HepG2 (cell line): Measurements from ENCODE around the gene ITPRIP. TPM values are rescaled to one million over a fixed set of nuclear protein-coding genes. Genes with fewer than 3 reads are reported as not detected.

Source experiments
- ATF7 ChIP-seq, 2 experiments: fragments of 450-650 bp in 1 of 2; sonication (generic) in 1 of 2; formaldehyde crosslinking in 1 of 2; IDR thresholded peaks; 2 replicates each; pipeline versions ENCODE4 v1.4.0 to v1.6.1; 2016 to 2020; ENCODE audit warnings: antibody characterized with exemption in 1 of 2, mild to moderate bottlenecking in 1 of 2, missing genetic modification reagents in 1 of 2
- CSRNP2 ChIP-seq: sonication (generic); formaldehyde crosslinking; conservative IDR thresholded peaks from 2 replicates; pipeline ENCODE4 v1.8.0; 2022; ENCODE audit warnings: low read depth, missing genetic modification reagents
- E2F2 ChIP-seq: sonication (generic); formaldehyde crosslinking; IDR thresholded peaks from 2 replicates; pipeline ENCODE4 v1.4.0; 2020; ENCODE audit warnings: missing genetic modification reagents, borderline replicate concordance
- HOXA5 ChIP-seq: sonication (generic); formaldehyde crosslinking; IDR thresholded peaks from 2 replicates; pipeline ENCODE4 v1.4.0; 2020; ENCODE audit warnings: missing genetic modification reagents
- NCOA2 ChIP-seq: sonication (generic); formaldehyde crosslinking; IDR thresholded peaks from 2 replicates; pipeline ENCODE4 v1.8.0; 2022; ENCODE audit warnings: inconsistent platforms
- RFX1 ChIP-seq: fragments of 450-650 bp; IDR thresholded peaks from 2 replicates; pipeline ENCODE4 v1.6.1; 2017
- ZNF18 ChIP-seq: sonication (generic); formaldehyde crosslinking; IDR thresholded peaks from 2 replicates; pipeline ENCODE4 v1.8.0; 2022; ENCODE audit warnings: mild to moderate bottlenecking, missing genetic modification reagents; ENCODE audit not compliant: insufficient replicate concordance
- ZNF362 ChIP-seq: sonication (generic); formaldehyde crosslinking; IDR thresholded peaks from 2 replicates; pipeline ENCODE4 v1.4.0; 2020; ENCODE audit warnings: missing genetic modification reagents, mild to moderate bottlenecking, borderline replicate concordance
- ZNF570 ChIP-seq: sonication (generic); formaldehyde crosslinking; IDR thresholded peaks from 2 replicates; pipeline ENCODE4 v1.4.0; 2020; ENCODE audit warnings: mild to moderate bottlenecking, missing genetic modification reagents, borderline replicate concordance
- ZNF788 ChIP-seq: sonication (generic); formaldehyde crosslinking; IDR thresholded peaks from 2 replicates; pipeline ENCODE4 v1.5.0; 2020; ENCODE audit warnings: mild to moderate bottlenecking, missing genetic modification reagents, borderline replicate concordance
- polyA plus RNA-seq, 8 experiments: library from polyadenylated mRNA; depleted of rRNA in 3 of 8; stranded (reverse) in 7 of 8; unstranded in 1 of 8; fragments of >200 nt; fragmentation: Illumina TruSeq in 4 of 8; extraction: Trizol in 4 of 8; gene quantifications; 2 replicates each; pipeline versions ENCODE4 v1.2.1 to v1.2.3, GENCODE V29; 2011 to 2016; ENCODE audit warnings: low read depth in 4 of 8, missing spikeins in 1 of 8, mixed read lengths in 1 of 8; ENCODE audit not compliant: insufficient read depth in 1 of 8
- total RNA-seq, 5 experiments: library from RNA; depleted of rRNA; stranded (reverse); fragments of >200 nt; fragmentation: Illumina TruSeq; extraction: Trizol; gene quantifications; 2 replicates each; pipeline ENCODE4 v1.2.3, GENCODE V29; 2016; ENCODE audit warnings: low read depth in 1 of 5
- TF ChIP-seq, protein P1 (sequence below): sonication (generic); formaldehyde crosslinking; IDR thresholded peaks from 2 replicates; pipeline ENCODE4 v1.9.0; 2021; ENCODE audit warnings: missing genetic modification reagents, borderline replicate concordance
- TF ChIP-seq, protein P2 (sequence below): sonication (generic); formaldehyde crosslinking; IDR thresholded peaks from 2 replicates; pipeline ENCODE4 v1.9.0; 2021; ENCODE audit warnings: missing genetic modification reagents, mild to moderate bottlenecking, borderline replicate concordance

Gene ITPRIP
- total and polyA plus RNA-seq, 2 of the 13 experiments (the other 11 are each of a cell fraction or from before 2014, with no cell fraction given): 1.00 to 2.8 TPM

- TF ChIP-seq NCOA2 (CRISPR knock-in tag) (no peak), ZNF18 (CRISPR knock-in tag) (no peak), HOXA5 (peak; percentile 41; the same call in 1 of the 2 replicates), ZNF570 (CRISPR knock-in tag) (no peak), ATF7 (IDR thresholded peaks at IDR 0.05) (no peak), ATF7 (CRISPR knock-in tag; IDR thresholded peaks at IDR 0.05) (no peak), RFX1 (no peak), ZNF788 (CRISPR knock-in tag) (peak; percentile 34; the same call in 1 of the 2 replicates), E2F2 (CRISPR knock-in tag) (no peak), ZNF362 (no peak; the same call in 1 of the 2 replicates), CSRNP2 (CRISPR knock-in tag) (no peak)
- TF ChIP-seq, protein P1, sequence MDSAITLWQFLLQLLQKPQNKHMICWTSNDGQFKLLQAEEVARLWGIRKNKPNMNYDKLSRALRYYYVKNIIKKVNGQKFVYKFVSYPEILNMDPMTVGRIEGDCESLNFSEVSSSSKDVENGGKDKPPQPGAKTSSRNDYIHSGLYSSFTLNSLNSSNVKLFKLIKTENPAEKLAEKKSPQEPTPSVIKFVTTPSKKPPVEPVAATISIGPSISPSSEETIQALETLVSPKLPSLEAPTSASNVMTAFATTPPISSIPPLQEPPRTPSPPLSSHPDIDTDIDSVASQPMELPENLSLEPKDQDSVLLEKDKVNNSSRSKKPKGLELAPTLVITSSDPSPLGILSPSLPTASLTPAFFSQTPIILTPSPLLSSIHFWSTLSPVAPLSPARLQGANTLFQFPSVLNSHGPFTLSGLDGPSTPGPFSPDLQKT (CRISPR knock-in tag): no peak
- TF ChIP-seq, protein P2, sequence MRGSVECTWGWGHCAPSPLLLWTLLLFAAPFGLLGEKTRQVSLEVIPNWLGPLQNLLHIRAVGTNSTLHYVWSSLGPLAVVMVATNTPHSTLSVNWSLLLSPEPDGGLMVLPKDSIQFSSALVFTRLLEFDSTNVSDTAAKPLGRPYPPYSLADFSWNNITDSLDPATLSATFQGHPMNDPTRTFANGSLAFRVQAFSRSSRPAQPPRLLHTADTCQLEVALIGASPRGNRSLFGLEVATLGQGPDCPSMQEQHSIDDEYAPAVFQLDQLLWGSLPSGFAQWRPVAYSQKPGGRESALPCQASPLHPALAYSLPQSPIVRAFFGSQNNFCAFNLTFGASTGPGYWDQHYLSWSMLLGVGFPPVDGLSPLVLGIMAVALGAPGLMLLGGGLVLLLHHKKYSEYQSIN (CRISPR knock-in tag): no peak
These were observed 63.2 kb downstream of the ITPRIP start (continued) for GRCh38 chr10:104274762-104275721.
